GM19463 (cell line): ENCODE data around the gene GMIP.

Experiments used
- ATAC-seq: cut with Tn5 transposase; IDR thresholded peaks from one replicate; pipeline ENCODE4 v1.9.1; 2021; ENCODE audit warnings: mild to moderate bottlenecking, moderate library complexity; ENCODE audit not compliant: unreplicated experiment

The GMIP gene

GRCh38 chr19:19579533-19580361 lies 63.7 kb downstream of the GMIP start:
- ATAC-seq, result no peak
